ENCODE results near the gene NKD2.
"Not testable (repeated sequence)": the region's sequence is repeated elsewhere in the genome, so short reads cannot be mapped to it uniquely, and the experiment has no call there.

NKD2 gene

GRCh38 chr5:1008451-1009358 lies at the start of gene NKD2:
Gene NKD2 (plus strand): TSS chr5:1008802. CDS start chr5:1009058, 256 bp downstream.
- no peak for DNase-seq (ENCODE audit: low spot score)

GRCh38 chr5:959581-960531 lies 48.7 kb upstream of the NKD2 start:
- DNase-seq (ENCODE audit: low spot score) = no peak

- DNase-seq (ENCODE audit: low spot score) = no peak
These were observed 48.1 kb upstream of the NKD2 start for GRCh38 chr5:960551-960950.

- no peak for DNase-seq (ENCODE audit: low spot score)
These were observed 47.4 kb upstream of the NKD2 start for GRCh38 chr5:961002-961710.

- DNase-seq (ENCODE audit: low spot score) = no peak
These were observed 46.8 kb upstream of the NKD2 start for GRCh38 chr5:961711-962240.

- DNase-seq (ENCODE audit: low spot score) = no peak
These were observed 46.2 kb upstream of the NKD2 start for GRCh38 chr5:962386-962785.

GRCh38 chr5:962801-963200 lies 45.8 kb upstream of the NKD2 start:
- no peak for DNase-seq (ENCODE audit: low spot score)

- DNase-seq (ENCODE audit: low spot score) = no peak
These were observed 45.3 kb upstream of the NKD2 start for GRCh38 chr5:963310-963672.

- DNase-seq (ENCODE audit: low spot score) = peak; percentile 13
These were observed 44.7 kb upstream of the NKD2 start for GRCh38 chr5:963673-964531.

- DNase-seq (ENCODE audit: low spot score) = no peak
These were observed 43.8 kb upstream of the NKD2 start for GRCh38 chr5:964821-965220.

GRCh38 chr5:965604-966344 lies 42.8 kb upstream of the NKD2 start:
- no peak for DNase-seq (ENCODE audit: low spot score)

- DNase-seq (ENCODE audit: low spot score) = no peak
These were observed 42.3 kb upstream of the NKD2 start for GRCh38 chr5:966345-966710.

GRCh38 chr5:966941-967340 lies 41.7 kb upstream of the NKD2 start:
- no peak for DNase-seq (ENCODE audit: low spot score)

GRCh38 chr5:968881-969280 lies 39.7 kb upstream of the NKD2 start:
- no peak for DNase-seq (ENCODE audit: low spot score)

GRCh38 chr5:969408-969839 lies 39.2 kb upstream of the NKD2 start:
- DNase-seq (ENCODE audit: low spot score) = no peak

GRCh38 chr5:972575-972974 lies 36.0 kb upstream of the NKD2 start:
- DNase-seq (ENCODE audit: low spot score) = not testable (repeated sequence)

GRCh38 chr5:976849-977751 lies 31.5 kb upstream of the NKD2 start:
- no peak for DNase-seq (ENCODE audit: low spot score)

- DNase-seq (ENCODE audit: low spot score) = no peak
These were observed 30.5 kb upstream of the NKD2 start for GRCh38 chr5:978054-978453.

- DNase-seq (ENCODE audit: low spot score) = no peak
These were observed 29.9 kb upstream of the NKD2 start for GRCh38 chr5:978693-979092.

All from CD4-positive, alpha-beta T cell treated with Interleukin-6 at 100 ng/mL for 8 hours (primary cell).